Heart right ventricle (tissue), 16 donors: ENCODE data around the gene MT1F. TPM values are rescaled to one million over a fixed set of nuclear protein-coding genes. Genes with fewer than 3 reads are reported as not detected.
A peak's percentile ranks its signal among the peaks of the same experiment; 100 is the strongest.

Experiments used
- ATAC-seq, 8 donors: fragments of 200-7000 bp; cut with Tn5 transposase; one replicate each; pipeline ENCODE4 v1.9.1; 2020; ENCODE audit warnings: mild to moderate bottlenecking in 8 of 8, moderate library complexity in 8 of 8, moderate number of reproducible peaks in 1 of 8
- DNase-seq, 2 donors: peaks; one replicate each; pipeline ENCODE4 v3.0.0-alpha.2; 2020
- H3K27ac ChIP-seq, 10 donors: fragments of 200-600 bp; sonication (generic) in 2 of 10; one replicate each; pipeline versions ENCODE4 v1.5.0 to v1.8.0; 2020 to 2022; ENCODE audit warnings: mild to moderate bottlenecking in 3 of 10
- H3K27me3 ChIP-seq, 7 donors: fragments of 200-600 bp; one replicate each; pipeline ENCODE4 v1.8.0; 2021 to 2022; ENCODE audit warnings: mild to moderate bottlenecking in 2 of 7
- H3K36me3 ChIP-seq, 9 donors: fragments of 200-600 bp; sonication (generic) in 1 of 9; one replicate each; pipeline versions ENCODE4 v1.5.0 to v1.8.0; 2020 to 2022; ENCODE audit warnings: mild to moderate bottlenecking in 2 of 9
- H3K4me1 ChIP-seq, 9 donors: fragments of 200-600 bp; sonication (generic) in 1 of 9; one replicate each; pipeline versions ENCODE4 v1.5.0 to v1.8.0; 2020 to 2022; ENCODE audit warnings: mild to moderate bottlenecking in 4 of 9
- H3K4me3 ChIP-seq, 10 donors: fragments of 200-600 bp; sonication (generic) in 2 of 10; one replicate each; pipeline versions ENCODE4 v1.5.0 to v1.8.0; 2020 to 2022; ENCODE audit warnings: mild to moderate bottlenecking in 7 of 10, moderate library complexity in 2 of 10
- H3K9me3 ChIP-seq, 11 donors: fragments of 200-600 bp in 10 of 11; sonication (generic) in 2 of 11; one replicate each; pipeline versions ENCODE4 v1.5.0 to v1.8.0; 2013 to 2022; ENCODE audit warnings: mild to moderate bottlenecking in 2 of 11, control low read depth in 1 of 11, moderate library complexity in 1 of 11
- CTCF ChIP-seq, 9 donors: fragments of 200-600 bp; sonication (generic) in 2 of 9; IDR thresholded peaks; one replicate each; pipeline versions ENCODE4 v1.5.0 to v1.8.0; 2021 to 2022; ENCODE audit warnings: antibody characterized with exemption in 9 of 9, mild to moderate bottlenecking in 5 of 9, moderate library complexity in 1 of 9
- WGBS, 2 donors: extraction: QIAGEN DNeasy Blood & Tissue Kit; methylation state at CpG; one replicate each; pipeline ENCODE4 v1.1.7; 2013; ENCODE audit warnings: inconsistent platforms in 1 of 2; 5-methylcytosine and 5-hydroxymethylcytosine counted together
- intact Hi-C, 10 donors: fragments of 100-400 bp; cut with DNase I; formaldehyde crosslinking; loops; one replicate each; pipeline versions ENCODE4 v1.11.1 to v1.14.2; 2022
- polyA plus RNA-seq, 2 donors: library from polyadenylated mRNA; stranded (reverse); fragments of 200-250 nt; gene quantifications; one replicate each; pipeline ENCODE4 v1.2.3, GENCODE V29; 2013
- total RNA-seq, 10 donors: library from RNA; stranded (reverse); fragmentation: NEBNext Ultra II Directional in 3 of 10; extraction: Animal tissue kit (Norgen Biotek cat#: 25700) in 3 of 10; gene quantifications; one replicate each; pipeline versions ENCODE4 v1.2.1 to v1.2.4, GENCODE V29; 2021 to 2023
- donor health status: Arrhythmogenic right ventricular cardiomyopathy.
- donor health status: ischemic (EF 13 %, LVEDD 7.1; RV severe dilation, severe dysfunction).
- donor health status: healthy with polysubstance abuse.
- donor health status: DM: no; HTN: yes; CAD: no.
- donor health status: DM: no; HTN: no; CAD: no.
- donor health status: ischemic (EF 25% LVEDD 6.9; RV normal size, moderate dysfunction).
- donor health status: ischemic (EF 25% LVEDD 5.7; RV mildly dilated, moderate dysfunction).
- donor health status: healthy.
- donor health status: DM: yes; HTN: yes; CAD: no.
- donor health status: Ischemic cardiomyopathy.
- donor health status: ischemic (EF 35%, LVEDD 5.7; RV mildly dilated, moderate dysfunction).
- donor health status: nonischemic (EF 11% LVEDD 7.7; RV severe dilation, severe dysfunction).
- donor health status: DM: yes; HTN: yes; CAD: no.
- donor health status: PGD.
- donor health status: ischemic (EF 29% LVEDD 5.4; RV normal size, mild dysfunction).
- donor health status: nonischemic (EF 23%, LVEDD 6.1; RV moderate dilation, normal function).

MT1F gene
- total and polyA plus RNA-seq, 12 donors = 0.98 to 7.7 (median 2.4) TPM

DNA sequence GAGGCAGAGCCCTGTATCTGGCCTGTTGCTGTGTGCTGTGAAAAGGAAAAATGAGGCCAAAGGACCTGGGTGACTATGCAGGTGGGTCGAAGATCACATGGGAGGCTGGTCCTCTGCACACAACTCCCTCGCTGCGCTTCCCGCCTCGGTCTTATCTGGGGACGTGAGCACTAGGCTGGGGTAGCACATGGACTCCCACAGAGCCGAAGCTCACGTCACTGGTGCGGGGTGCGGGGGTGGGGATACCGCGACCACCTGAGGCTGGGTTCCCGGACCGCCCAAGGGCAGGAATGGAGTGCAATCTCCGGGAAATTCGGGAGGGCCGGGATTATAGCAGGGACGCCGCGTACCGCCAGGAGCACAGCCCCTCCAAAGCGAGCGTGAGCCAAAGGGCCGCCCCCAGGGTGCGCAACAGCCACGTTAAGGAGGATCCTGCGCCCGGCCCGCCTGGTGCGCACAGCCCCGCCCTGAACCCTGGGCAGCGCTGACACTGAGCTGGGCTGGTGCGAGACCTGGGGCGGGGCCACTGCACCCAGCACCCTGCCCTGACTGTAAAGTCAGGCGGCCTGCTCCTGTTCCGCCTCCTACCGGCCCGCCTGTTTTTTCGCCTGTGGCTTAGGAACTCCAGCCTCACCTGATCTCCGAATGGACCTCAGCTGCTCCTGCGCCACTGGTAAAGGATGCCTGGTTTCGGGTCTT is 14.5 kb upstream of the MT1F start:
- DNase-seq = peak; percentile 42 to 77
- intact Hi-C loops = loop anchor here in 5 of 10 donors (5.0 kb wide), 2 partner anchors 36 to 39 kb away; partner anchors contain the start of genes MT2A (in 4 of the 5) and MT1X (in 1 of the 5)
- Histone ChIP-seq H3K27me3 (peaks cover 0 to 95% (median 46%) of the 10 kb centered on the region in 7 donors), H3K9me3 (no peaks in the 10 kb centered on the region), H3K4me3 (peak overlapping the region in 9 of 10 donors; percentile 11 to 49 (median 41)), H3K27ac (peak overlapping the region in 5 of 10 donors; percentile 0 to 42 (median 23)), H3K36me3 (no peaks in the 10 kb centered on the region), H3K4me1 (peaks cover 0 to 31% (median 20%) of the 10 kb centered on the region in 9 donors)
- TF ChIP-seq CTCF (IDR thresholded peaks at IDR 0.05) = peak in 8 of 9 donors; percentile 6 to 60 (median 46)
- 6 to 10% methylated on average over 42 of the region's 42 CpGs for WGBS, 2 donors
- ATAC-seq = peak; percentile 85 to 94 (median 92)

- H3K4me3 ChIP-seq = peak overlapping the region in 8 of 10 donors; percentile 11 to 49 (median 42)
- no peak overlapping the region for H3K27ac ChIP-seq
- no peaks in the 10 kb centered on the region for H3K9me3 ChIP-seq
- no peak for ATAC-seq
- DNase-seq = no peak
- 43 to 51% methylated on average over 5 of the region's 5 CpGs for WGBS, 2 donors
- H3K27me3 ChIP-seq = peaks cover 0 to 95% (median 49%) of the 10 kb centered on the region in 7 donors
- no peaks in the 10 kb centered on the region for H3K36me3 ChIP-seq
- no peak for TF ChIP-seq CTCF (IDR thresholded peaks at IDR 0.05)
- intact Hi-C loops = loop anchor here in 5 of 10 donors (5.0 kb wide), 2 partner anchors 37 to 38 kb away; partner anchors contain the start of genes MT2A (in 4 of the 5) and MT1X (in 1 of the 5)
- peaks cover 0 to 25% (median 14%) of the 10 kb centered on the region in 9 donors for H3K4me1 ChIP-seq
These were observed 13.9 kb upstream of the MT1F start for GRCh38 chr16:56643833-56644232.

GRCh38 chr16:56645311-56645710 is 12.4 kb upstream of the MT1F start:
- no peak for ATAC-seq
- Histone ChIP-seq H3K4me1 (peaks cover 0 to 20% (median 11%) of the 10 kb centered on the region in 9 donors), H3K27ac (no peak overlapping the region), H3K27me3 (peaks cover 0 to 85% (median 59%) of the 10 kb centered on the region in 7 donors), H3K36me3 (no peaks in the 10 kb centered on the region), H3K9me3 (no peaks in the 10 kb centered on the region), H3K4me3 (no peak overlapping the region)
- intact Hi-C loops = loop anchor here in 1 of 10 donors (5.0 kb wide), 1 partner anchor 43 kb away; no protein-coding TSS in a partner anchor
- WGBS, 2 donors = 85 to 89% methylated on average over 1 of the region's 1 CpG
- TF ChIP-seq CTCF (IDR thresholded peaks at IDR 0.05) = no peak
- no peak for DNase-seq

- no peaks in the 10 kb centered on the region for H3K9me3 ChIP-seq
- intact Hi-C loops = loop anchor here in 1 of 10 donors (5.0 kb wide), 1 partner anchor 44 kb away; no protein-coding TSS in a partner anchor
- H3K4me1 ChIP-seq = peaks cover 0 to 20% (median 11%) of the 10 kb centered on the region in 9 donors
- DNase-seq (no peak), ATAC-seq (no peak)
- 0% methylated on average over 1 of the region's 1 CpG for WGBS, 2 donors
- no peak for TF ChIP-seq CTCF (IDR thresholded peaks at IDR 0.05)
- H3K27me3 ChIP-seq = peaks cover 0 to 79% (median 59%) of the 10 kb centered on the region in 7 donors
- no peaks in the 10 kb centered on the region for H3K36me3 ChIP-seq
- no peak overlapping the region for H3K27ac ChIP-seq
- no peak overlapping the region for H3K4me3 ChIP-seq
These were observed 11.9 kb upstream of the MT1F start for GRCh38 chr16:56645838-56646237.
